SK-N-SH treated with all-trans-retinoic acid at 6 μM for 48 hours (cell line): ENCODE measurements around the gene FOXA1.

Experiments used
- ATAC-seq: fragments of 200-7000 bp; cut with Tn5 transposase; 3 replicates; pipeline ENCODE4 v1.9.1; 2020; ENCODE audit warnings: mild to moderate bottlenecking, moderate library complexity
- BACH2 ChIP-seq: fragments of 250-450 bp; sonication (Bioruptor Pico); IDR thresholded peaks from 2 replicates; pipeline ENCODE4 v1.9.0; 2021; ENCODE audit warnings: mild to moderate bottlenecking, borderline replicate concordance
- CREB5 ChIP-seq: fragments of 250-450 bp; sonication (Bioruptor Pico); IDR thresholded peaks from 2 replicates; pipeline ENCODE4 v1.5.1; 2020; ENCODE audit warnings: low read depth, mild to moderate bottlenecking, moderate library complexity
- ESRRG ChIP-seq: fragments of 250-450 bp; sonication (Bioruptor Pico); IDR thresholded peaks from 2 replicates; pipeline ENCODE4 v1.6.1; 2021; ENCODE audit warnings: mild to moderate bottlenecking
- ISL1 ChIP-seq: fragments of 250-450 bp; sonication (Bioruptor Pico); IDR thresholded peaks from 2 replicates; pipeline ENCODE4 v2.1.2; 2022; ENCODE audit warnings: mild to moderate bottlenecking, moderate library complexity
- OSR1 ChIP-seq: fragments of 250-450 bp; sonication (Bioruptor Pico); IDR thresholded peaks from 2 replicates; pipeline ENCODE4 v1.8.0; 2022; ENCODE audit warnings: moderate library complexity, mild to moderate bottlenecking, inconsistent platforms
- PPARA ChIP-seq: fragments of 250-450 bp; sonication (Bioruptor Pico); IDR thresholded peaks from 2 replicates; pipeline ENCODE4 v1.5.0; 2020; ENCODE audit warnings: mild to moderate bottlenecking, borderline replicate concordance
- TCF4 ChIP-seq: fragments of 250-450 bp; sonication (Bioruptor Pico); IDR thresholded peaks from 2 replicates; pipeline ENCODE4 v1.8.0; 2021; ENCODE audit warnings: mild to moderate bottlenecking, moderate library complexity, borderline replicate concordance
- TOX ChIP-seq: fragments of 250-450 bp; sonication (Bioruptor Pico); IDR thresholded peaks from 2 replicates; pipeline ENCODE4 v1.8.0; 2021; ENCODE audit warnings: mild to moderate bottlenecking, moderate library complexity, borderline replicate concordance
- ZC3H10 ChIP-seq: fragments of 250-450 bp; sonication (Bioruptor Pico); IDR thresholded peaks from 2 replicates; pipeline ENCODE4 v1.5.1; 2021; ENCODE audit warnings: mild to moderate bottlenecking, moderate library complexity
- ZFP30 ChIP-seq: fragments of 450-650 bp; formaldehyde crosslinking; IDR thresholded peaks from 2 replicates; pipeline ENCODE4 v1.5.0; 2022; ENCODE audit warnings: mild to moderate bottlenecking, moderate library complexity
- ZNF565 ChIP-seq: fragments of 450-650 bp; formaldehyde crosslinking; conservative IDR thresholded peaks from 2 replicates; pipeline ENCODE4 v1.5.0; 2020; ENCODE audit warnings: low read depth, mild to moderate bottlenecking, moderate library complexity
- ZNF70 ChIP-seq: fragments of 450-650 bp; formaldehyde crosslinking; IDR thresholded peaks from 2 replicates; pipeline ENCODE4 v1.5.0; 2020; ENCODE audit warnings: mild to moderate bottlenecking, moderate library complexity
- ZNF8 ChIP-seq: fragments of 450-650 bp; formaldehyde crosslinking; IDR thresholded peaks from 2 replicates; pipeline ENCODE4 v1.5.0; 2020; ENCODE audit warnings: mild to moderate bottlenecking, moderate library complexity
- TF ChIP-seq, protein P1 (sequence below): fragments of 250-450 bp; sonication (Bioruptor Pico); IDR thresholded peaks from 2 replicates; pipeline ENCODE4 v1.5.0; 2020; ENCODE audit warnings: mild to moderate bottlenecking, moderate library complexity
- TF ChIP-seq, protein P2 (sequence below): fragments of 250-450 bp; sonication (Bioruptor Pico); IDR thresholded peaks from 2 replicates; pipeline ENCODE4 v1.5.1; 2021; ENCODE audit warnings: mild to moderate bottlenecking, moderate library complexity
- TF ChIP-seq, protein P3 (sequence below): fragments of 250-450 bp; sonication (Bioruptor Pico); IDR thresholded peaks from 2 replicates; pipeline ENCODE4 v1.8.0; 2021; ENCODE audit warnings: low read depth, mild to moderate bottlenecking, moderate library complexity, borderline replicate concordance
- TF ChIP-seq, protein P4 (sequence below): fragments of 250-450 bp; sonication (Bioruptor Pico); IDR thresholded peaks from 2 replicates; pipeline ENCODE4 v1.8.0; 2020; ENCODE audit warnings: mild to moderate bottlenecking, moderate library complexity, borderline replicate concordance

The FOXA1 gene

DNA sequence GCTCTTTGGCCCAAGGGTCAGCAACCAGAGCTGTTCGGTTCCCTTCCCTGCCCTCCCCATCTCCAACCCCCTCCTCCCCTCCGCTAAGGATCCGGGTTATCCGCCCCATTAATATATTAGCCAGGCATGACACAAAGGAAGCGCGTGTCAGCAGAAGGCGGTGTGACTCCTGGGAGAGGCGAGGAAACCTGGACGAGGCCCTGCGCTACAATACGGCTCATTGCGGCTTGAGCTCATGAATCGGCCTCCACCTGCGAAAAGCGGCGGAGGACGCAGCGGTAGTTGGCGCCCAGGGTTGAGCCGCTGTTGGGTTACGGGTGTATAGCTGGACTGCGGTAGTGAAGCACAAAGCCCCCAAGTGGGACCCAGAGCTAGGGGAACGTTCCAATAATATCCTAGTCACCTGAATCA, 9.9 kb downstream of the FOXA1 start:
- TF ChIP-seq ZNF8 (CRISPR knock-in tag) (no peak), ZFP30 (CRISPR knock-in tag) (no peak), OSR1 (no peak), ZC3H10 (CRISPR knock-in tag) (no peak), ZNF70 (CRISPR knock-in tag) (no peak), BACH2 (CRISPR knock-in tag) (no peak), PPARA (no peak), ZNF565 (CRISPR knock-in tag) (no peak)
- TF ChIP-seq, protein P1, sequence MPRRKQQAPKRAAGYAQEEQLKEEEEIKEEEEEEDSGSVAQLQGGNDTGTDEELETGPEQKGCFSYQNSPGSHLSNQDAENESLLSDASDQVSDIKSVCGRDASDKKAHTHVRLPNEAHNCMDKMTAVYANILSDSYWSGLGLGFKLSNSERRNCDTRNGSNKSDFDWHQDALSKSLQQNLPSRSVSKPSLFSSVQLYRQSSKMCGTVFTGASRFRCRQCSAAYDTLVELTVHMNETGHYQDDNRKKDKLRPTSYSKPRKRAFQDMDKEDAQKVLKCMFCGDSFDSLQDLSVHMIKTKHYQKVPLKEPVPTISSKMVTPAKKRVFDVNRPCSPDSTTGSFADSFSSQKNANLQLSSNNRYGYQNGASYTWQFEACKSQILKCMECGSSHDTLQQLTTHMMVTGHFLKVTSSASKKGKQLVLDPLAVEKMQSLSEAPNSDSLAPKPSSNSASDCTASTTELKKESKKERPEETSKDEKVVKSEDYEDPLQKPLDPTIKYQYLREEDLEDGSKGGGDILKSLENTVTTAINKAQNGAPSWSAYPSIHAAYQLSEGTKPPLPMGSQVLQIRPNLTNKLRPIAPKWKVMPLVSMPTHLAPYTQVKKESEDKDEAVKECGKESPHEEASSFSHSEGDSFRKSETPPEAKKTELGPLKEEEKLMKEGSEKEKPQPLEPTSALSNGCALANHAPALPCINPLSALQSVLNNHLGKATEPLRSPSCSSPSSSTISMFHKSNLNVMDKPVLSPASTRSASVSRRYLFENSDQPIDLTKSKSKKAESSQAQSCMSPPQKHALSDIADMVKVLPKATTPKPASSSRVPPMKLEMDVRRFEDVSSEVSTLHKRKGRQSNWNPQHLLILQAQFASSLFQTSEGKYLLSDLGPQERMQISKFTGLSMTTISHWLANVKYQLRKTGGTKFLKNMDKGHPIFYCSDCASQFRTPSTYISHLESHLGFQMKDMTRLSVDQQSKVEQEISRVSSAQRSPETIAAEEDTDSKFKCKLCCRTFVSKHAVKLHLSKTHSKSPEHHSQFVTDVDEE (CRISPR knock-in tag): no peak
- TF ChIP-seq, protein P2, sequence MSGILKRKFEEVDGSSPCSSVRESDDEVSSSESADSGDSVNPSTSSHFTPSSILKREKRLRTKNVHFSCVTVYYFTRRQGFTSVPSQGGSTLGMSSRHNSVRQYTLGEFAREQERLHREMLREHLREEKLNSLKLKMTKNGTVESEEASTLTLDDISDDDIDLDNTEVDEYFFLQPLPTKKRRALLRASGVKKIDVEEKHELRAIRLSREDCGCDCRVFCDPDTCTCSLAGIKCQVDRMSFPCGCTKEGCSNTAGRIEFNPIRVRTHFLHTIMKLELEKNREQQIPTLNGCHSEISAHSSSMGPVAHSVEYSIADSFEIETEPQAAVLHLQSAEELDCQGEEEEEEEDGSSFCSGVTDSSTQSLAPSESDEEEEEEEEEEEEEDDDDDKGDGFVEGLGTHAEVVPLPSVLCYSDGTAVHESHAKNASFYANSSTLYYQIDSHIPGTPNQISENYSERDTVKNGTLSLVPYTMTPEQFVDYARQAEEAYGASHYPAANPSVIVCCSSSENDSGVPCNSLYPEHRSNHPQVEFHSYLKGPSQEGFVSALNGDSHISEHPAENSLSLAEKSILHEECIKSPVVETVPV (CRISPR knock-in tag): no peak
- no peak for ATAC-seq

- no peak for ATAC-seq
- TF ChIP-seq, protein P3, sequence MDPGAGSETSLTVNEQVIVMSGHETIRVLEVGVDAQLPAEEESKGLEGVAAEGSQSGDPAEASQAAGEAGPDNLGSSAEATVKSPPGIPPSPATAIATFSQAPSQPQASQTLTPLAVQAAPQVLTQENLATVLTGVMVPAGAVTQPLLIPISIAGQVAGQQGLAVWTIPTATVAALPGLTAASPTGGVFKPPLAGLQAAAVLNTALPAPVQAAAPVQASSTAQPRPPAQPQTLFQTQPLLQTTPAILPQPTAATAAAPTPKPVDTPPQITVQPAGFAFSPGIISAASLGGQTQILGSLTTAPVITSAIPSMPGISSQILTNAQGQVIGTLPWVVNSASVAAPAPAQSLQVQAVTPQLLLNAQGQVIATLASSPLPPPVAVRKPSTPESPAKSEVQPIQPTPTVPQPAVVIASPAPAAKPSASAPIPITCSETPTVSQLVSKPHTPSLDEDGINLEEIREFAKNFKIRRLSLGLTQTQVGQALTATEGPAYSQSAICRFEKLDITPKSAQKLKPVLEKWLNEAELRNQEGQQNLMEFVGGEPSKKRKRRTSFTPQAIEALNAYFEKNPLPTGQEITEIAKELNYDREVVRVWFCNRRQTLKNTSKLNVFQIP: no peak
- no peak for TF ChIP-seq CREB5
Observed at GRCh38 chr14:37584211-37585100, 10.6 kb downstream of the FOXA1 start.

DNA sequence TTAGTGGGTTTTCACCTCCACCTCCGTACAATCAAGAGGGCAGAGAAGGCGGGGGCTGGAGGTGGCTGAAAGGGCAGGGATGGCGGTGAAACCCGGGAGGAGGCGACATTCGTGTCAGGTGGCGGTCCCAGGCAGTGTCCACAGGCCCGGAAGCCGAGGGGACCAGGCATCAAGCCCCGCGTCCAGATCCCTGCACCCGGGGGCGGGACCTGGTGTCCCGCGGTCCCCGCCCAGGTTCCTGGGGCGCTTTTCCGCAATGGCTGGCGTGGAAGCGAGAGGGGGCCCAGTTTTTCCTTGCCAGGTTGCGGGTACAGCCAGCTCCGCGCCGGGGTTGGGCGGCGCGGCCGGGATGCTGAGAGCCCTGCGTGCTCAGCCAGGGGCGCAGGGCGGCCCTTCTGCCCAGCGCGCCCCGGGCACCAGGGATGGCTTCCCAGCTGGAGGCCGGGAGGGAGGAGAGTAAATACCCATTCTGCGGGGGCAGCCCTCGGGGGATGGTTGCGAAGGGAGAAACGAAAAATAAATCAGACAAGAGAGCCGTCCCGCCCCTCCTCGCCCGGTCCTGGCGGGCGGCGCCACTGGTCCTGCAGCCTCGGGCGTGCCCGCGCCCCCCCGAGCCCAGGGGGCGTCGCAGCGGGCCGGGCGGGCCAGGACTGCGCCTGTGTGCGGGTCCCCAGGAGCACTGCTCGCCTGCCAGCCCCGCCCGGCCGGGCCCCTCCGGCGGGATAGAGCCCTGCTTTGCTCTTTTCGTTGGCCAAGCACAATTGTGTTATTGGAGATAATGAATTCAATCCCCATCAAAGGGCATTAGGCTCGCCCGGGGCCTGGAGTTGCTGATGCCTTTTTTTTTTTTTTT, 11.5 kb downstream of the FOXA1 start:
- TF ChIP-seq ISL1: no peak
- TF ChIP-seq, protein P4, sequence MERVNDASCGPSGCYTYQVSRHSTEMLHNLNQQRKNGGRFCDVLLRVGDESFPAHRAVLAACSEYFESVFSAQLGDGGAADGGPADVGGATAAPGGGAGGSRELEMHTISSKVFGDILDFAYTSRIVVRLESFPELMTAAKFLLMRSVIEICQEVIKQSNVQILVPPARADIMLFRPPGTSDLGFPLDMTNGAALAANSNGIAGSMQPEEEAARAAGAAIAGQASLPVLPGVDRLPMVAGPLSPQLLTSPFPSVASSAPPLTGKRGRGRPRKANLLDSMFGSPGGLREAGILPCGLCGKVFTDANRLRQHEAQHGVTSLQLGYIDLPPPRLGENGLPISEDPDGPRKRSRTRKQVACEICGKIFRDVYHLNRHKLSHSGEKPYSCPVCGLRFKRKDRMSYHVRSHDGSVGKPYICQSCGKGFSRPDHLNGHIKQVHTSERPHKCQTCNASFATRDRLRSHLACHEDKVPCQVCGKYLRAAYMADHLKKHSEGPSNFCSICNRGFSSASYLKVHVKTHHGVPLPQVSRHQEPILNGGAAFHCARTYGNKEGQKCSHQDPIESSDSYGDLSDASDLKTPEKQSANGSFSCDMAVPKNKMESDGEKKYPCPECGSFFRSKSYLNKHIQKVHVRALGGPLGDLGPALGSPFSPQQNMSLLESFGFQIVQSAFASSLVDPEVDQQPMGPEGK (CRISPR knock-in tag): no peak
- no peak for TF ChIP-seq ESRRG (CRISPR knock-in tag)
- TF ChIP-seq TCF4 (CRISPR knock-in tag): no peak
- TF ChIP-seq TOX (CRISPR knock-in tag): no peak
- TF ChIP-seq CREB5: no peak
- TF ChIP-seq, protein P1 (CRISPR knock-in tag): no peak
- no peak for ATAC-seq
